HEK293 (cell line): ENCODE measurements around the gene YWHAE.

Experiments used
- CTCF ChIP-seq: fragments of 450-650 bp; formaldehyde crosslinking; IDR thresholded peaks from 2 replicates; pipeline ENCODE4 v1.5.1; 2016; ENCODE audit warnings: missing biosample characterization, missing genetic modification characterization
- KLF10 ChIP-seq: fragments of 450-650 bp; IDR thresholded peaks from 2 replicates; pipeline ENCODE4 v1.5.1; 2018; ENCODE audit warnings: missing biosample characterization, mild to moderate bottlenecking, missing genetic modification characterization
- TCF7L2 ChIP-seq: IDR thresholded peaks from 2 replicates; pipeline ENCODE4 v1.6.1; 2011; ENCODE audit warnings: low read depth, mild to moderate bottlenecking, inconsistent platforms, low read length, moderate library complexity, borderline replicate concordance
- ZBTB44 ChIP-seq: fragments of 450-650 bp; IDR thresholded peaks from 2 replicates; pipeline ENCODE4 v1.5.1; 2018; ENCODE audit warnings: missing biosample characterization, mild to moderate bottlenecking, missing genetic modification characterization
- ZSCAN5A ChIP-seq: fragments of 450-650 bp; formaldehyde crosslinking; IDR thresholded peaks from 2 replicates; pipeline ENCODE4 v1.5.1; 2016; ENCODE audit warnings: missing biosample characterization, missing genetic modification characterization

GRCh38 chr17:1414001-1414574 lies 14.1 kb upstream of the YWHAE start:
- TF ChIP-seq CTCF (no peak), ZSCAN5A (no peak), KLF10 (tag by site-specific recombination) (no peak), TCF7L2 (no peak), ZBTB44 (no peak)
